Hypothalamus (tissue), 51 donors: ENCODE data around the gene SPRY1.

Experiments used
- DNase-seq, 51 donors: peaks; one replicate each; lab custom pipeline; 2025; lab: John Stamatoyannopoulos, UW

The SPRY1 gene

DNA sequence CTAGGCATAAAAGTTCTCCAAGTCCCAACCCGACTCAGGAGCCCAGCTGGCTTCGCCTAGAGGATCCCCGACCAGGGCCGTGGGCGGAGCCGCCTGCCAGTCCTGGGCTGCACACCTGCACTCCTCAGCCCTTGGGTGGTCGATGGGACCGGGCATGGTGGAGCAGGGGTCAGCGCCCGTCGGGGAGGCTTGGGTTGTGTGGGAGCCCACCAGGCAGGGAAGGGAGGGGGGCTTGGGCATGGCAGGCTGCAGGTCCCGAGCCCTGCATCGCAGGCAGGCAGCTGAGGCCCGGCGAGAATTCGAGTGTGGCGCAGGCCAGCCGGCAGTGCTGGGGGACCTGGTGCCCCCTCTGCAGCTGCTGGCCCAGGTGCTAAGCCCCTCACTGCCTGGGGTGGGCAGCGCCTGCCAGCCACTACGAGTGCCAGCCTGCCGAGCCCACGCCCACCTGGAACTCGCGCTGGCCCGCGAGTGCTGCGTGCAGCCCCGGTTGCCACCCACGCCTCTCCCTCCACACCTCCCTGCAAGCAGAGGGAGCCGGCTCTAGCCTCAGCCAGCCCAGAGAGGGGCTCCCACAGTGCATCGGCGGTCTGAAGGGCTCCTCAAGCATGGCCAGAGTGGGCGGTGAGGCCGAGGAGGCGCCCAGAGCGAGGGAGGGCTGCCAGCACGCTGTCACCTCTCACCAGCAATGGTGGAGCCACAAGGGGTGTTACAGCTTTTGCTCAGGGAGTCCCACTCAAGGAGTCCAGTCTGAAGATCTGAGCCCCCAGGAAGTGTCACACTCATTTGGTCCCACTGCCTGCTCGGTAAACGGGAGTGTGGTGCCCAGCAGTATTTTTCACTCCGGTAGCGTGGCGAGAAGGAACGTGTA is 38.9 kb downstream of the SPRY1 start:
- no peak for DNase-seq

DNA sequence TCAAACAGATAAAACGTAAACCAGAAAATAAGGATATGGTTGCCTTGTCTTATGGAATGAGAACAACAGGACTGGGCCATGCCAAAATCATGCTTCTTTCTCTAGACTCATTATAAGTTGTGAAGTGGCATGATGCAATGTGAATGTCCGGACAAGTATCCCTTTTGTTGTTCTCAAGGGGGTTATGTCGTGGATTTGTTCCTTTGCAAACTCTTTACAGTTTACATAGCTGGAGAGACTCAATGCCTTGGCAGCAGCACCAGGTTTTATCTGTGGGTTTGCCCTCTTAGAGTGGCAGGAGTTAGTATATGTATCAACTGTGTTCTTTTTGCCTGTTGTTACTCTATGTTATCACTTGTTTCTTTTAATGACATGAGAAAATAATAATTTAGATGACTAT is 41.4 kb downstream of the SPRY1 start:
- no peak for DNase-seq

DNA sequence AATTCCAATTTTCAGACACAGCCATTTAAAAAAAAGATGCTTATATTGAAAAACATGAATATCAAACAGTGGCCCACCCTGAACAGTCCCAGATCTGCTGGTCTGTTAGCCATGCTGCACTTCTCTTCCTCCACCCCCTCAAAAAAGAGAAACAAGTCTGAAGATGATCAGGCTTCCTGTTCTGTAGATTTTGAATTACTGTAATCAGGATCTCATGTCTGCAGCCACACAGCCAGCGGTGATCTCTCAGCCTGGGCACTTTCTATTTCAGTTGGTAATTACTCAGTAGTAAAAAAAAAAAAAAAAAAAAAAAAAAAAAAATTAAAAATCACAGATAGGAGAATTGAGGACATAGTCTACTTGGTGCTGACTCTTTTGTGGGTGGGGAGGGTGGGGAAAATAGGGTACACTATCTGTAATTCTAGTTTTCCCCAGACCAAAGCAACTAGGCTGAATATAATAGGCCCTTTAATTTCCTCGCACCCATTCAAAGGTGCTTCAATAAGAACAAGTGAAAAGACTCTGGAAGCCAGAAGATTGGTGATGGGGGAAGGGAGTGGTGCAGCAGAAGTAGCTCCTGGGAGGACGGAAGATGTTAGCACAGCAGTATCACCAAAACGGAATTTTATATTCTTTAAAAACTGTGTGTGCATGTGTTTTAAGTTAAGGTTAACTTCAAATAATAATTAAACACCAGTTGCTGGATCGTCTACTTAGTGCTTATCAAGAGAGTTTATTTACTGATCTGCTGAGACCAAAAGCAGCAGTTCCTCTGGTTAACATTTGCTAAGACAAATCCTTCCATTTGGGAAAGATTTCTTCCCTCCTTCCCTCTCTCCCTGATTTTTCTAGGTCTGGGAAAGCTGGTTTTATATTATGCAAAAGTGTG is 47.0 kb downstream of the SPRY1 start:
- peak in 1 of 51 donors; percentile 2 for DNase-seq

DNA sequence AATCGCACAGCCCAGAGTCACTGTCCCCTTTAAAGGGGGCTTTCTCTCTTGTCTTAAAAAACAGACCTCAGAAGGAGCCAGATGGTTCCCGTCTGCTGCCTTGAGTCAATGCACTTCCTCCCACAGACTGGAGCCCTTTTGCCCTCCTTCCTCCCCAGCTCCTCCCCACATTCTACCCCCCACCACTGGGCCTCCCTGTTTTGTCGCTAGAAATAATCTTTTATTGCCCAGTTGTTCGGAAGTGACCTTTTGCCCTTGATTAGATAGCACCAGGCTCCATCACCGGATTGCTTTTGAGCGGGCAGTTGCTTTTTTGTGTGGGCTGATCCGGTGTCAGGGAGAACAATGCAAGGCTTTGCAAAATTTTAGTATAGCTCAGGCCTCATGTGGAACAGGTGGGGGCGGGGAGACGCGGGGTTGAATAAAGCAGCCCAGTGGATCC is 47.7 kb downstream of the SPRY1 start:
- DNase-seq = peak in 13 of 51 donors; percentile 0 to 35 (median 9)

DNA sequence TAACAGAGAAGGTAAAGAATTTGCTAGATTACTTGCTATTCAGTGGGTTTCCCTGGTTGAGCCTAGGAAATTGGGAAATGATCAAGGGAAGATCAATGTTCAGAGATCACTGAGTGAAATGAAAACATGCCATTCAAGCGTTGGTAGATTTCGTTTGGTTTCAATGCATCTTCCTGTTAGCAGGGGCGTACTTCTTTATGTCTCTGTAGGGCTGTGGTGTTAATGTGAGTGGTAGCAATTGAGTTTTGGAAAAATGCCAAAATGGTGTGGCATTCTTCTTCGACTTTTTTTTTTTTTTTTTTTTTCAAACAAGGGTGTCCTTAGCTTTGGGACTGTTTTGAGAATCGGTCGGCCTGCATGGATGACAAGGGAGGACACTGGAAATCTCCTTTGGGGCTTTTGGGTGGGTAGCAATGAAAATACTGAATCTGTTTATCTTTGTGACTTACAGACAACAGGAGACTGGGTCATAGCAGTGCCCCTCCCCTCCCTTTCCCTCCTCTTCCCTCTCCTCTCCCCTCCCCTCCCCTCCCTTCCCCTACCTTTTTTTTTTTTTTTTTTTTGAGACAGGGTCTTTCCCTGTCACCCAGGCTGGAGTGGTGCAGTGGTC is 50.4 kb downstream of the SPRY1 start:
- no peak for DNase-seq

DNA sequence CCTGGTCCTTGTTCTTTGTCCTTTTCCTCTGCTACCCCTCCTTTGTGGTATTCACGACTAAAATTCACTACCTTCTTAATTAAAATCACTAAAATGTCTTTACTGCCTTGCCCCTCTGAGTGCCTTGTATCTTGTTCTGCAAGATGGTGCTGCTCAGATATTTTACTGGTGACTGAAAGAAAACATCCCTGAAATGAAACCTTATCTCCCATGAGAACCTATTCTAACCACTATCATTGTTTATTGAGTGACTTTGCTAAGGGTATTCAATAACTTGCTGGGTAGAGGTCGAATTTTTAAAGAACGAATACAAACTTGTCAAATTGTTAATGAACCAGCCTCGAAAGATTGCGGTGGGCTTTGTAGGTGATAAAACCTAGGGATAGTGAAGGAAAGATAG is 52.8 kb downstream of the SPRY1 start:
- no peak for DNase-seq

DNA sequence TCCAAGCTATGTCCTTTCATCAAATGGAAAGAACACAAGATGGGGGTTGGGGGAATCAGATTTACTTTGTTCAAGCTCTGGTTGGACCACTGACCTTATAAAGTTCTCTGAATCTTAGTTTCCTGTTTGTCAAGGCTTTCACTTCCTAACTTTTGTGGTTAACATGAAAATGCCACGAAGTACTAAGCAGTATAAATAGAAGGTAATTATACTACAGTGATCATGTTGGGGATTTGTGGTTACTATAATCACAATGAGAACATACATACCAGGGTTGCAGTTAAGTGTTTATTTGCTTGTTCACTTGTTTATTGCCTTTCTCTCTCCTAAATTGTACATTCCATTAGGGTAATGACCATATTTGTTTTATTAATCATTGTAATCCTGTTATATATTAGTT is 53.2 kb downstream of the SPRY1 start:
- DNase-seq = no peak

DNA sequence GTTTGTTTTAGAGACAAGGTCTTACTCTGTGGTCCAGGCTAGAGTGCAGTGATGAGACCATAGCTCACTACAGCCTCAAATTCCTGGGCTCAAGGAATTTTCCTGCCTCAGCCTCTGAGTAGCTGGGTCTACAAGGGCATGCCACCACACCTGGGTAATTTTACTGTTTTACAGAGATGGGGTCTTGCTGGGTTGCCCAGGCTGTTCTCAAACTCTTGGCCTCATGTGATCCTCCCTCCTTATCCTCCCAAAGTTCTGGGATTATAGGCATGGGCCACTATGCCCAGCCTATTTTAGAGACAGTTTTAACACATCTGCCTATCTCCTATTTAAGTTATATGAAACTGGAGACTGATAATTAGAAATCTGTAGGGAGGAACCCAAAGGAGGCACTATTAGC is 53.8 kb downstream of the SPRY1 start:
- DNase-seq = no peak

DNA sequence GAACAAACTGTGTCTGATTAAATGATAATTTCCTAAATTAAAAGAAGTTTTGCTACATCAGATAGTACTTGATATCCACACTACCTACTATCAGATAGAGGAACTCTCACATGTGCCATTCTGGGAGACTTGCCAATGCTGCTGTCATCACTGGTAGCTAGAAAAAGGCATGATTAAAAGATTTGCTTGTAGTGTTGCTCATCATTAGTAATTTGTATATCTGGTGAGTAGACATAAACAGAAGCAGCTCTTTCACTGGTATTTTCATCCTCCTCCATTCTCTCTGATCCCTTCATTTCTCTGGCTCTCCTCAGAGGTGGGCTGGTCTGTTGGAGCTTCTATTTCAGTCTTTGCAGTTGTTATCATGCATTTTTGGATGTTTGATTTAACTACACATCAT is 56.0 kb downstream of the SPRY1 start:
- peak in 23 of 51 donors; percentile 2 to 54 (median 25) for DNase-seq

DNA sequence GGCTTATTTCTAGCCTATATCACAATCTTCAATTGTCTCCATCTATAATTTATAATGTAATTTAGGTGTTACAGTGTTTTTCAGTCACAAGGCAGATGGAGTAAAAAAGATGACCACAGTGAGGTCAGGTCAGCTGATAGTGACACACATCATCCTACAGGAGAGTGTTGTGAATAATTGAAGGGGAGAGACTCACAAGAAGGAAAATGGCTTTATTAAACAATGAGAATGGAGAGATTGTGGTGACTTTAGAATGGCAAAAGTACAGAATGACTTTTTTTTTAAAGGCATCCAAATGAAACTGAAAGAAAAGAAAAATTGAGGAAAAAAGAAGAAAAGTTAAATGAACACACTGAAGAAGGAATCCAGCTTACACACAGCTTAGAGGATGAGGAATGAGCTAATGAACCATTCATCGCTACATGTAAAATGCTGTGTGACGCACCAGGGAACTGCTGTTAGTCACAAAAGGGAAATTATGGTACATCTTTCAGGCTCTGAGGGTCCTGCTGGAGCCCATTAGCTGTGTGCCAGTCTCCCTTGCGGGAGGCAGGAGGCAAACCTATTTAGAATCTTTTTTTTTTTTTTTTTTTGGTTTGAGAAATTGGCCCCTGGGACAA is 56.6 kb downstream of the SPRY1 start:
- no peak for DNase-seq
